Liver (tissue), 9 donors: Measurements from ENCODE around the gene TRH. TPM values are rescaled to one million over a fixed set of nuclear protein-coding genes. Genes with fewer than 3 reads are reported as not detected.

Source experiments
- DNase-seq: peaks from one replicate; pipeline ENCODE4 v3.0.0-alpha.2; 2017; ENCODE audit warnings: low spot score
- H3K27ac ChIP-seq, 2 donors: one replicate each; pipeline ENCODE4 v1.7.0; 2013; ENCODE audit warnings: inconsistent platforms in 2 of 2, low read length in 2 of 2, control low read depth in 1 of 2, low read depth in 1 of 2, mild to moderate bottlenecking in 1 of 2
- H3K27me3 ChIP-seq, 4 donors: one replicate each; pipeline versions ENCODE4 v1.6.1 to v1.7.0; 2013; ENCODE audit warnings: low read length in 3 of 4, inconsistent platforms in 1 of 4, mild to moderate bottlenecking in 1 of 4, moderate library complexity in 1 of 4; ENCODE audit not compliant: control insufficient read depth in 4 of 4, insufficient read depth in 4 of 4
- H3K36me3 ChIP-seq, 4 donors: one replicate each; pipeline versions ENCODE4 v1.6.1 to v1.7.0; 2013; ENCODE audit warnings: low read length in 3 of 4, mild to moderate bottlenecking in 3 of 4, low read depth in 1 of 4, moderate library complexity in 1 of 4; ENCODE audit not compliant: control insufficient read depth in 4 of 4, insufficient read depth in 3 of 4
- H3K4me1 ChIP-seq, 4 donors: one replicate each; pipeline versions ENCODE4 v1.6.1 to v1.7.0; 2013; ENCODE audit warnings: low read length in 3 of 4, mild to moderate bottlenecking in 3 of 4, moderate library complexity in 1 of 4; ENCODE audit not compliant: control insufficient read depth in 4 of 4, insufficient read depth in 4 of 4
- H3K4me3 ChIP-seq, 3 donors: one replicate each; pipeline versions ENCODE4 v1.6.1 to v1.7.0; 2013; ENCODE audit warnings: low read length in 3 of 3, control low read depth in 1 of 3, low read depth in 1 of 3, mild to moderate bottlenecking in 1 of 3
- H3K9ac ChIP-seq, 2 donors: one replicate each; pipeline ENCODE4 v1.7.0; 2013; ENCODE audit warnings: low read length in 2 of 2, mild to moderate bottlenecking in 2 of 2, moderate library complexity in 2 of 2, control low read depth in 1 of 2, low read depth in 1 of 2
- H3K9me3 ChIP-seq, 4 donors: one replicate each; pipeline versions ENCODE4 v1.6.1 to v1.7.0; 2013; ENCODE audit warnings: low read length in 3 of 4; ENCODE audit not compliant: control insufficient read depth in 4 of 4
- ATF3 ChIP-seq: IDR thresholded peaks from 2 replicates; pipeline ENCODE4 v1.6.1; 2016; ENCODE audit warnings: antibody characterized with exemption
- EGR1 ChIP-seq, 2 donors: IDR thresholded peaks; 2 replicates each; pipeline ENCODE4 v1.6.1; 2016 to 2018; ENCODE audit warnings: antibody characterized with exemption in 2 of 2, low read depth in 2 of 2
- FOXA1 ChIP-seq: IDR thresholded peaks from 2 replicates; pipeline ENCODE4 v1.6.1; 2016; ENCODE audit warnings: antibody characterized with exemption
- FOXA2 ChIP-seq: IDR thresholded peaks from 2 replicates; pipeline ENCODE4 v1.6.1; 2016; ENCODE audit warnings: antibody characterized with exemption
- GABPA ChIP-seq, 2 donors: IDR thresholded peaks in 1 of 2; conservative IDR thresholded peaks in 1 of 2; 2 replicates each; pipeline ENCODE4 v1.6.1; 2016; ENCODE audit warnings: antibody characterized with exemption in 2 of 2, mild to moderate bottlenecking in 1 of 2, moderate library complexity in 1 of 2
- HNF4A ChIP-seq, 2 donors: conservative IDR thresholded peaks; 2 replicates each; pipeline ENCODE4 v1.6.1; 2016; ENCODE audit warnings: antibody characterized with exemption in 2 of 2, mild to moderate bottlenecking in 2 of 2
- HNF4G ChIP-seq: IDR thresholded peaks from 2 replicates; pipeline ENCODE4 v1.6.1; 2016; ENCODE audit warnings: antibody characterized with exemption
- JUND ChIP-seq, 2 donors: IDR thresholded peaks; 2 replicates each; pipeline ENCODE4 v1.6.1; 2016; ENCODE audit warnings: antibody characterized with exemption in 2 of 2
- MAX ChIP-seq: IDR thresholded peaks from 2 replicates; pipeline ENCODE4 v1.6.1; 2016; ENCODE audit warnings: antibody characterized with exemption
- NR2F2 ChIP-seq: IDR thresholded peaks from 2 replicates; pipeline ENCODE4 v1.6.1; 2016; ENCODE audit warnings: antibody characterized with exemption
- RAD21 ChIP-seq, 2 donors: IDR thresholded peaks; 2 replicates each; pipeline ENCODE4 v1.6.1; 2016; ENCODE audit warnings: antibody characterized with exemption in 2 of 2, mild to moderate bottlenecking in 2 of 2
- REST ChIP-seq: IDR thresholded peaks from 2 replicates; pipeline ENCODE4 v1.6.1; 2016; ENCODE audit warnings: antibody characterized with exemption, mild to moderate bottlenecking
- RXRA ChIP-seq, 2 donors: IDR thresholded peaks; 2 replicates each; pipeline ENCODE4 v1.6.1; 2017 to 2018; ENCODE audit warnings: antibody characterized with exemption in 2 of 2, mild to moderate bottlenecking in 1 of 2
- SP1 ChIP-seq: IDR thresholded peaks from 2 replicates; pipeline ENCODE4 v1.6.1; 2018; ENCODE audit warnings: antibody characterized with exemption, mild to moderate bottlenecking
- TAF1 ChIP-seq: conservative IDR thresholded peaks from 2 replicates; pipeline ENCODE4 v1.6.1; 2016; ENCODE audit warnings: antibody characterized with exemption, mild to moderate bottlenecking
- ZBTB33 ChIP-seq: IDR thresholded peaks from 2 replicates; pipeline ENCODE4 v1.6.1; 2016; ENCODE audit warnings: antibody characterized with exemption
- WGBS: extraction: QIAGEN DNeasy Blood & Tissue Kit; methylation state at CpG from one replicate; pipeline ENCODE4 v1.1.7; 2013; 5-methylcytosine and 5-hydroxymethylcytosine counted together
- polyA plus RNA-seq, 2 donors: library from polyadenylated mRNA; stranded (reverse) in 1 of 2; unstranded in 1 of 2; fragments of 200-250 nt in 1 of 2; fragments of >200 nt in 1 of 2; fragmentation: Nextera tagmentation in 1 of 2; extraction: Ambion mirVana in 1 of 2; gene quantifications; one replicate each; pipeline versions ENCODE4 v1.2.1 to v1.2.3, GENCODE V29; 2013 to 2015
- total RNA-seq, 2 donors: library from RNA; depleted of rRNA; stranded (reverse); fragments of >200 nt; gene quantifications; one replicate each; pipeline ENCODE4 v1.2.3, GENCODE V29; 2014
- donor health status: healthy.
- donor health status: healthy.
- donor health status: healthy.
- donor health status: healthy.
- donor health status: healthy.

Gene TRH
- total and polyA plus RNA-seq, 4 donors = 0.28 TPM; not detected in 3

GRCh38 chr3:129971351-129972052 is 3.0 kb upstream of the TRH start (continued):
- TF ChIP-seq FOXA2 (no peak), JUND (IDR thresholded peaks at IDR 0.05) (no peak), EGR1 (IDR thresholded peaks at IDR 0.05; ENCODE audit: low read depth in 2 of 2) (no peak), ZBTB33 (no peak), SP1 (no peak), FOXA1 (no peak), ATF3 (no peak), TAF1 (no peak)

GRCh38 chr3:129972301-129972700 is 2.2 kb upstream of the TRH start:
- DNase-seq = no peak
- peaks cover 0 to 10% (median 2%) of the 10 kb centered on the region in 4 donors for H3K27me3 ChIP-seq
- no peak overlapping the region for H3K9ac ChIP-seq
- no peaks in the 10 kb centered on the region for H3K36me3 ChIP-seq
- no peaks in the 10 kb centered on the region for H3K9me3 ChIP-seq
- no peak overlapping the region for H3K27ac ChIP-seq
- TF ChIP-seq REST (no peak), RXRA (IDR thresholded peaks at IDR 0.05) (no peak), FOXA2 (no peak), ZBTB33 (no peak), NR2F2 (no peak), HNF4G (no peak), GABPA (IDR thresholded peaks at IDR 0.05 in 1 of 2, conservative IDR thresholded peaks at IDR 0.05 in 1 of 2) (no peak), SP1 (no peak), JUND (IDR thresholded peaks at IDR 0.05) (no peak), RAD21 (IDR thresholded peaks at IDR 0.05) (no peak), TAF1 (no peak), ATF3 (no peak), HNF4A (conservative IDR thresholded peaks at IDR 0.05) (no peak), EGR1 (IDR thresholded peaks at IDR 0.05; ENCODE audit: low read depth in 2 of 2) (no peak), MAX (no peak)
- WGBS = over 99% methylated on average over 2 of the region's 2 CpGs
- H3K4me3 ChIP-seq = no peak overlapping the region
- peaks cover 0 to 21% (median 9%) of the 10 kb centered on the region in 4 donors for H3K4me1 ChIP-seq
